Ovary (tissue), 9 donors: ENCODE results near the gene VPS8. TPM values are rescaled to one million over a fixed set of nuclear protein-coding genes. Genes with fewer than 3 reads are reported as not detected.
"Not testable (repeated sequence)": the region's sequence is repeated elsewhere in the genome, so short reads cannot be mapped to it uniquely, and the experiment has no call there.

Experiments used
- DNase-seq, 5 donors: peaks; one replicate each; pipeline ENCODE4 v3.0.0-alpha.2; 2019 to 2020
- H3K27ac ChIP-seq, 2 donors: fragments of 200-600 bp; one replicate each; pipeline versions ENCODE4 v1.5.1 to v1.8.0; 2019 to 2022
- H3K27me3 ChIP-seq: fragments of 200-600 bp; one replicate; pipeline ENCODE4 v1.8.0; 2022
- H3K36me3 ChIP-seq: fragments of 200-600 bp; sonication (generic); one replicate; pipeline ENCODE4 v1.5.1; 2019
- H3K4me1 ChIP-seq: one replicate; pipeline ENCODE4 v1.8.1; 2013; ENCODE audit warnings: mild to moderate bottlenecking, moderate library complexity; ENCODE audit not compliant: insufficient read depth
- H3K4me3 ChIP-seq: fragments of 200-600 bp; sonication (generic); one replicate; pipeline ENCODE4 v1.5.1; 2017
- H3K9me3 ChIP-seq, 2 donors: fragments of 200-600 bp in 1 of 2; sonication (generic) in 1 of 2; one replicate each; pipeline versions ENCODE4 v1.5.1 to v1.8.1; 2013 to 2019; ENCODE audit warnings: mild to moderate bottlenecking in 1 of 2, moderate library complexity in 1 of 2
- EP300 ChIP-seq: sonication (generic); formaldehyde crosslinking; IDR thresholded peaks from one replicate; pipeline ENCODE4 v1.6.1; 2017; ENCODE audit warnings: antibody characterized with exemption
- POLR2A ChIP-seq: fragments of 450-650 bp; IDR thresholded peaks from one replicate; pipeline ENCODE4 v1.6.1; 2017; ENCODE audit warnings: antibody characterized with exemption, mild to moderate bottlenecking, moderate library complexity
- WGBS, 3 donors: extraction: QIAGEN DNeasy Blood & Tissue Kit in 1 of 3; methylation state at CpG; one replicate each; pipeline versions ENCODE4 v1.1.5 to v1.1.7; 2013 to 2017; 5-methylcytosine and 5-hydroxymethylcytosine counted together
- intact Hi-C, 4 donors: fragments of 100-400 bp; cut with DNase I; formaldehyde crosslinking; loops; one replicate each; pipeline versions ENCODE4 v1.11.0 to v1.15.1; 2022 to 2023
- polyA plus RNA-seq, 2 donors: library from polyadenylated mRNA; stranded (reverse); fragments of 200-250 nt in 1 of 2; fragments of 350-450 nt in 1 of 2; fragmentation: Illumina TruSeq in 1 of 2; extraction: RNeasy Lipid Tissue Mini Kit (QIAGEN cat#74804) in 1 of 2; gene quantifications; one replicate each; pipeline ENCODE4 v1.2.3, GENCODE V29; 2013 to 2014
- total RNA-seq, 7 donors: library from RNA; depleted of rRNA in 2 of 7; stranded (reverse); fragments of >200 nt in 2 of 7; fragmentation: NEBNext Ultra II Directional in 3 of 7; extraction: Animal tissue kit (Norgen Biotek cat#: 25700) in 3 of 7; gene quantifications; one replicate each; pipeline versions ENCODE4 v1.1.0 to v1.2.4, GENCODE V29; 2016 to 2023
- TF ChIP-seq, protein P1 (sequence below), 3 donors: fragments of 450-650 bp in 2 of 3; fragments of 200-600 bp in 1 of 3; IDR thresholded peaks; one replicate each; pipeline versions ENCODE4 v1.5.1 to v1.8.0; 2016 to 2022; ENCODE audit warnings: antibody characterized with exemption in 3 of 3, mild to moderate bottlenecking in 1 of 3
- donor health status: DM: no; HTN: no; CAD: no; lungs with moderate emphysema.
- donor health status: DM: no; HTN: no; CAD: no.
- donor health status: Bipolar disorder and iron deficiency.
- donor health status: DM: yes; HTN: yes; CAD: no.
- donor health status: DM: no; HTN: no; CAD: no.
- donor health status: DM: yes; HTN: yes; CAD: no.

VPS8 gene
- total and polyA plus RNA-seq, 9 donors: 15.0 to 58.8 (median 42.7) TPM

DNA sequence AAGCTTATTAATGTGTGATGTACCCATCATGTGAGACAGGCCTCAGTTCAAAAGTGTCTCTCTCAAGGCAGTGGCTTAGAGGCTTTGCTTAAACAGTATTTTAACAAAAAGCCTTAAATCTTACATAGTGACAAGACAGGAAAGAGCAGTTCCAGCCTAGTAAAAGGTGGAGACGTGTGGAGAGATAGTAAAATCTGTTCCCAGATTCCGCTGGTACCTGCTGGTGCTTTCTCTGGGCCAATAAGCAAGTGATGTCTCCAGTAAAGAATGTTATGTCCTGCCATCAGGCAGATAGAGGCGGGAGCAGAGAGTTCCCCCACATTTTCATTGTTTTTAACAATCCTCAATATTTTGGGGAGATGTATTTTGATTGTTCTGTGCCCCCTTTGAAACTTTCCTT is 135.0 kb downstream of the VPS8 start:
- no peaks in the 10 kb centered on the region for H3K9me3 ChIP-seq
- H3K36me3 ChIP-seq: no peaks in the 10 kb centered on the region
- DNase-seq: no peak
- 35 to 48% (median 47%) methylated on average over 3 of the region's 3 CpGs for WGBS, 3 donors
- no peaks in the 10 kb centered on the region for H3K4me1 ChIP-seq
- no peaks in the 10 kb centered on the region for H3K27me3 ChIP-seq
- no peak overlapping the region for H3K4me3 ChIP-seq
- TF ChIP-seq POLR2A: no peak
- no peak for TF ChIP-seq EP300
- TF ChIP-seq, protein P1, sequence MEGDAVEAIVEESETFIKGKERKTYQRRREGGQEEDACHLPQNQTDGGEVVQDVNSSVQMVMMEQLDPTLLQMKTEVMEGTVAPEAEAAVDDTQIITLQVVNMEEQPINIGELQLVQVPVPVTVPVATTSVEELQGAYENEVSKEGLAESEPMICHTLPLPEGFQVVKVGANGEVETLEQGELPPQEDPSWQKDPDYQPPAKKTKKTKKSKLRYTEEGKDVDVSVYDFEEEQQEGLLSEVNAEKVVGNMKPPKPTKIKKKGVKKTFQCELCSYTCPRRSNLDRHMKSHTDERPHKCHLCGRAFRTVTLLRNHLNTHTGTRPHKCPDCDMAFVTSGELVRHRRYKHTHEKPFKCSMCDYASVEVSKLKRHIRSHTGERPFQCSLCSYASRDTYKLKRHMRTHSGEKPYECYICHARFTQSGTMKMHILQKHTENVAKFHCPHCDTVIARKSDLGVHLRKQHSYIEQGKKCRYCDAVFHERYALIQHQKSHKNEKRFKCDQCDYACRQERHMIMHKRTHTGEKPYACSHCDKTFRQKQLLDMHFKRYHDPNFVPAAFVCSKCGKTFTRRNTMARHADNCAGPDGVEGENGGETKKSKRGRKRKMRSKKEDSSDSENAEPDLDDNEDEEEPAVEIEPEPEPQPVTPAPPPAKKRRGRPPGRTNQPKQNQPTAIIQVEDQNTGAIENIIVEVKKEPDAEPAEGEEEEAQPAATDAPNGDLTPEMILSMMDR (IDR thresholded peaks at IDR 0.05): no peak
- H3K27ac ChIP-seq: no peak overlapping the region
- intact Hi-C loops: no loop called here

DNA sequence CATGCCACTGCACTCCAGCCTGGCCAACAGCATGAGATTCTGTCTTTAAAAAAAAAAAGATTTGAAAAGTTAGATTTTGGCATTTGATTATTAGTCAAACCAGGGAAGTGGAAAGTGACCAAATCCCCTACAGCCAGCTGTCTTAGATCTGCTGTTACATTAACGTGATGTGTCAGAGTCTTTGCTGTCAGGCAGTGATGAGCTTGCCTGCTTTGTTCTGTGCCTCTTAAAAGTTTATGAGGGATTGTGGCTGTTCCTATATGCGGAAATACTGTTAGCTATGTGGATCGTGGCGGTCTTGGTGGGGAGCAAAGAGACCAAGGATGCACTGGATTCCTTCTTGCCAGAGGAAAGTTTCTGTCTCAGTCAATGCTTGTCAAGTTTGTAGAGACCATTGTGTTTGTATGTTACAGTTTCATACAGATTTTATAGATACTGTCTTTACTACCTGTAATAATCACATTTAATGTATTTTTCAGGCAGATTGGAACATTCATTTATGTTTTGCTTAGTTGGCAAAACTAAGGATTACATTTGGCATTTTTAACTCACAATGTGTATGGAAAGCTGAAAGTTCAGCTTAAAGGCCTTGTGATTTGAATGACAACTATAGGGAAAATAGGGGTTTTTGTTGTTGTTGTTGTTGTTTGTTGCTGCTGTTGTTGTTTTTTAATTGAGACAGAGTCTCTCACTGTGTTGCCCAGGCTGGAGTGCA is 137.4 kb downstream of the VPS8 start:
- Histone ChIP-seq H3K4me1 (no peaks in the 10 kb centered on the region), H3K36me3 (no peaks in the 10 kb centered on the region), H3K27me3 (no peaks in the 10 kb centered on the region), H3K9me3 (no peaks in the 10 kb centered on the region), H3K4me3 (no peak overlapping the region), H3K27ac (no peak overlapping the region)
- TF ChIP-seq POLR2A: no peak
- no peak for TF ChIP-seq EP300
- TF ChIP-seq, protein P1 (IDR thresholded peaks at IDR 0.05): no peak
- WGBS, 3 donors: 89 to 94% (median 93%) methylated on average over 4 of the region's 4 CpGs
- intact Hi-C loops: no loop called here
- DNase-seq: no peak

DNA sequence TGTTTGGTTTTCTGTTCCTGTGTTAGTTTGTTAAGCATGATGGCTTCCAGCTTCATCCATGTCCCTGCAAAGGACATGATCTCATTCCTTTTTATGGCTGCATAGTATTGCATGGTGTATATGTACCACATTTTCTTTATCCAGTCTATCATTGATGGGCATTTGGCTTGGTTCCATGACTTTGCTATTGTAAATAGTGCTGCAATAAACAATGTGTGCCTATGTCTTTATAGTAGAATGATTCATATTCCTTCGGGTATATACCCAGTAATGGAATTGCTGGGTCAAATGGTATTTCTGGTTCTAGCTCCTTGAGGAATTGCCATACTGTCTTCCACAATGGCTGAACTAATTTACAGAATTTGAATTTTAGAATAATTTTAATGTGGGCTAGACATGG is 138.8 kb downstream of the VPS8 start:
- H3K36me3 ChIP-seq, H3K4me1 ChIP-seq, DNase-seq, intact Hi-C loops, H3K27ac ChIP-seq, H3K4me3 ChIP-seq, H3K27me3 ChIP-seq, H3K9me3 ChIP-seq: not testable (repeated sequence)
- WGBS, 3 donors: 99 to 100% (median 100%) methylated on average over 1 of the region's 1 CpG

DNA sequence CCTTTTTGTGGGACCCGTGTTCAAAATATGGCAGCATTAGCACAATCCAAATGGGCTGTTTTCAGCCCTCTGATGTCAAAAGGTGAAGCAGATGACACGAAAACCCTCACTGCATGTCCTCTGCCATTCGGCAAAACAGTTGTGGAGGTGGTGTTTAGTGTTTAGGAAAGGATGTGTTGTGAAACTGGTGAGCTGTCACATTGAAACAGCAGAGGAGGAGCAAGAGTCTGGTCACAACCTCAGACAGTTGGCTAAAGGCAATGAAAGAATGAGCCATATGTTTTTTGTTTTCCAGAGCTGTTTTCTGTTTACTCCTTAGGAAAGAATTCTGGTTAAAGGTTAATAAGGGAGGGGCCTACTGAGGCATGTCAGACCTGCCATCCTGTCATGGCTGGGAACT is 140.7 kb downstream of the VPS8 start:
- WGBS, 3 donors: 83 to 90% (median 84%) methylated on average over 3 of the region's 3 CpGs
- Histone ChIP-seq H3K27ac (no peak overlapping the region), H3K4me1 (no peaks in the 10 kb centered on the region), H3K36me3 (no peaks in the 10 kb centered on the region), H3K27me3 (no peaks in the 10 kb centered on the region), H3K4me3 (no peak overlapping the region), H3K9me3 (no peaks in the 10 kb centered on the region)
- TF ChIP-seq, protein P1 (IDR thresholded peaks at IDR 0.05): no peak
- no peak for TF ChIP-seq EP300
- no peak for TF ChIP-seq POLR2A
- intact Hi-C loops: no loop called here
- no peak for DNase-seq

DNA sequence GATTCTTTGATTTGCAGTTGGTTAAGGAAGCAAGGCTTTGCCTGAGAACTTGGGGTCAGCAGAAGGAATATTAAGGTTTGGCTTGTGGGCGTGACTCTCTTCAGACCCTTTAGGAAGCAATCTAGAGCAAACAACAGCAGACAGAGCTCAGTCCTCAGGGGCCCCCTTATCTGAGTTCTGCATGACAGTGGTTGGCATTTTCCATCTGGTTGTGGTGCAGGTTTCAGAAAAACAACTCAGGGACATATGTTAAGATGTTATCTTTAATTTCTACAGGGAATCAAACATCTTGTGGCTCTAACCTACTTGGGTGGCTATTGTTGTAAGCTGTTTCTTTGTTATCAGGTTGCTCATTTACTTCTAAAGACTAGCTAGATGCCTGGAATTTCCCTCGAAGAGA is 141.4 kb downstream of the VPS8 start:
- Histone ChIP-seq H3K4me1 (no peaks in the 10 kb centered on the region), H3K36me3 (no peaks in the 10 kb centered on the region), H3K27me3 (no peaks in the 10 kb centered on the region), H3K4me3 (no peak overlapping the region), H3K27ac (no peak overlapping the region), H3K9me3 (no peaks in the 10 kb centered on the region)
- DNase-seq: no peak
- 36 to 63% (median 52%) methylated on average over 2 of the region's 2 CpGs for WGBS, 3 donors
- intact Hi-C loops: no loop called here
- TF ChIP-seq EP300: no peak
- TF ChIP-seq, protein P1 (IDR thresholded peaks at IDR 0.05): no peak
- TF ChIP-seq POLR2A: no peak
